DOHH2 (cell line): ENCODE data around the gene ZNF396.

Experiments
- H3F3A ChIP-seq: fragments of 200-600 bp; sonication (generic), shearing (Covaris generic); 2 replicates; pipeline ENCODE4 v1.6.0; 2016; ENCODE audit warnings: antibody characterized with exemption, mild to moderate bottlenecking; ENCODE audit not compliant: control insufficient read depth, insufficient read depth
- H3K27ac ChIP-seq: fragments of 200-600 bp; sonication (generic); 2 replicates; pipeline ENCODE4 v1.5.1; 2014; ENCODE audit warnings: low read depth, mild to moderate bottlenecking, low read length, moderate library complexity
- H3K27me3 ChIP-seq: fragments of 200-600 bp; sonication (generic); 2 replicates; pipeline ENCODE4 v1.6.1; 2014; ENCODE audit warnings: mild to moderate bottlenecking, low read length, mixed read lengths; ENCODE audit not compliant: control insufficient read depth
- H3K36me3 ChIP-seq: fragments of 200-600 bp; sonication (generic); 2 replicates; pipeline ENCODE4 v1.6.1; 2014; ENCODE audit warnings: mild to moderate bottlenecking, low read length, moderate library complexity, mixed read lengths; ENCODE audit not compliant: control insufficient read depth
- H3K4me1 ChIP-seq: fragments of 200-600 bp; sonication (generic); 2 replicates; pipeline ENCODE4 v1.6.1; 2014; ENCODE audit warnings: mild to moderate bottlenecking, low read length, mixed read lengths; ENCODE audit not compliant: control insufficient read depth
- H3K4me2 ChIP-seq: fragments of 200-600 bp; sonication (generic); 2 replicates; pipeline ENCODE4 v1.6.0; 2014; ENCODE audit warnings: mild to moderate bottlenecking, low read length, moderate library complexity
- H3K4me3 ChIP-seq: fragments of 200-600 bp; sonication (generic); 2 replicates; pipeline ENCODE4 v1.5.1; 2014; ENCODE audit warnings: mild to moderate bottlenecking, low read length, mixed read lengths
- H3K79me2 ChIP-seq: fragments of 200-600 bp; sonication (generic); 2 replicates; pipeline ENCODE4 v1.6.1; 2014; ENCODE audit warnings: mild to moderate bottlenecking, low read length, mixed read lengths; ENCODE audit not compliant: control insufficient read depth
- H3K9me2 ChIP-seq: fragments of 200-600 bp; sonication (generic); replicated peaks from 2 replicates; pipeline ENCODE4 v1.6.1; 2014; ENCODE audit warnings: mild to moderate bottlenecking, low read length, mixed read lengths; ENCODE audit not compliant: control insufficient read depth
- H3K9me3 ChIP-seq: fragments of 200-600 bp; sonication (generic); 2 replicates; pipeline ENCODE4 v1.6.1; 2014; ENCODE audit warnings: antibody characterized with exemption, low read length, mixed read lengths; ENCODE audit not compliant: control insufficient read depth, insufficient read depth
- H4K20me1 ChIP-seq: fragments of 200-600 bp; sonication (generic); 2 replicates; pipeline ENCODE4 v1.6.0; 2014; ENCODE audit warnings: low read depth, mild to moderate bottlenecking, antibody characterized with exemption, low read length, moderate library complexity; ENCODE audit not compliant: control insufficient read depth, insufficient read depth
- CTCF ChIP-seq: fragments of 200-600 bp; sonication (generic); IDR thresholded peaks from one replicate; pipeline ENCODE4 v1.5.1; 2014; ENCODE audit warnings: antibody characterized with exemption, mild to moderate bottlenecking, low read depth, low read length; ENCODE audit not compliant: poor library complexity, severe bottlenecking
- EZH2phosphoT487 ChIP-seq: fragments of 200-600 bp; sonication (generic); IDR thresholded peaks from 2 replicates; pipeline ENCODE4 v1.6.1; 2017; ENCODE audit warnings: borderline replicate concordance, mild to moderate bottlenecking, antibody characterized with exemption, low read length, moderate library complexity, mixed read lengths

The ZNF396 gene

GRCh38 chr18:35324926-35325655 is 52.0 kb downstream of the ZNF396 start:
- H4K20me1 ChIP-seq = no peaks in the 10 kb centered on the region
- H3K27ac ChIP-seq = no peak overlapping the region
- no peaks in the 10 kb centered on the region for H3K9me3 ChIP-seq
- no peaks in the 10 kb centered on the region for H3K9me2 ChIP-seq
- H3F3A ChIP-seq = no peaks in the 10 kb centered on the region
- TF ChIP-seq CTCF (no peak), EZH2phosphoT487 (no peak)
- H3K4me2 ChIP-seq = no peak overlapping the region
- H3K4me1 ChIP-seq = no peaks in the 10 kb centered on the region
- no peak overlapping the region for H3K4me3 ChIP-seq
- no peaks in the 10 kb centered on the region for H3K36me3 ChIP-seq
- H3K79me2 ChIP-seq = no peaks in the 10 kb centered on the region
- H3K27me3 ChIP-seq = no peaks in the 10 kb centered on the region

- H3K79me2 ChIP-seq = no peaks in the 10 kb centered on the region
- no peaks in the 10 kb centered on the region for H3F3A ChIP-seq
- no peaks in the 10 kb centered on the region for H3K9me3 ChIP-seq
- no peaks in the 10 kb centered on the region for H4K20me1 ChIP-seq
- H3K4me1 ChIP-seq = peaks cover 3% of the 10 kb centered on the region; the same call in 1 of the 2 replicates
- no peaks in the 10 kb centered on the region for H3K27me3 ChIP-seq
- no peak overlapping the region for H3K4me3 ChIP-seq
- H3K4me2 ChIP-seq = no peak overlapping the region
- no peak overlapping the region for H3K27ac ChIP-seq
- no peak for TF ChIP-seq EZH2phosphoT487
- no peak for TF ChIP-seq CTCF
- no peaks in the 10 kb centered on the region for H3K9me2 ChIP-seq
- H3K36me3 ChIP-seq = no peaks in the 10 kb centered on the region
These were observed 54.4 kb downstream of the ZNF396 start for GRCh38 chr18:35322486-35323458.
